Tibial artery (tissue), 4 donors: Measurements from ENCODE around the gene MOSPD3.

ENCODE experiments used
- DNase-seq, 2 donors: peaks; one replicate each; pipeline ENCODE4 v3.0.0-alpha.2; 2019
- H3K27ac ChIP-seq, 2 donors: fragments of 200-600 bp; sonication (generic) in 1 of 2; 1 replicate in 1 of 2; 2 replicates in 1 of 2; pipeline ENCODE4 v1.5.1; 2018 to 2019; ENCODE audit warnings: mild to moderate bottlenecking in 1 of 2
- H3K27me3 ChIP-seq, 2 donors: fragments of 200-600 bp; sonication (generic) in 1 of 2; one replicate each; pipeline versions ENCODE4 v1.5.1 to v1.6.0; 2016 to 2019
- H3K36me3 ChIP-seq, 3 donors: fragments of 200-600 bp; sonication (generic) in 2 of 3; one replicate each; pipeline ENCODE4 v1.5.1; 2016 to 2019; ENCODE audit warnings: mild to moderate bottlenecking in 2 of 3
- H3K4me1 ChIP-seq, 4 donors: fragments of 200-600 bp; sonication (generic) in 2 of 4; 1 replicate in 3 of 4; 2 replicates in 1 of 4; pipeline ENCODE4 v1.5.1; 2016 to 2019
- H3K4me3 ChIP-seq, 2 donors: fragments of 200-600 bp; sonication (generic) in 1 of 2; 1 replicate in 1 of 2; 2 replicates in 1 of 2; pipeline ENCODE4 v1.5.1; 2018 to 2019; ENCODE audit warnings: mild to moderate bottlenecking in 2 of 2
- H3K9me3 ChIP-seq, 3 donors: fragments of 200-600 bp; sonication (generic) in 1 of 3; one replicate each; pipeline ENCODE4 v1.5.1; 2016 to 2019
- CTCF ChIP-seq, 2 experiments: fragments of 200-600 bp in 1 of 2; fragments of 450-650 bp in 1 of 2; IDR thresholded peaks; one replicate each; pipeline ENCODE4 v1.5.1; 2017 to 2019; ENCODE audit warnings: antibody characterized with exemption in 2 of 2, mild to moderate bottlenecking in 1 of 2, moderate library complexity in 1 of 2
- intact Hi-C: fragments of 100-400 bp; cut with DNase I; formaldehyde crosslinking; loops from one replicate; pipeline ENCODE4 v1.15.0; 2023; ENCODE audit warnings: low total_unique reads

Gene MOSPD3

GRCh38 chr7:100609958-100610357 is 2.4 kb upstream of the MOSPD3 start:
- Histone ChIP-seq H3K36me3 (peaks cover 0 to 16% (median 1%) of the 10 kb centered on the region in 3 donors), H3K4me1 (peaks cover 0 to 20% (median 15%) of the 10 kb centered on the region in 4 donors), H3K27me3 (no peaks in the 10 kb centered on the region), H3K4me3 (no peak overlapping the region), H3K27ac (no peak overlapping the region), H3K9me3 (no peaks in the 10 kb centered on the region)
- no peak for DNase-seq
- TF ChIP-seq CTCF (IDR thresholded peaks at IDR 0.05), result no peak
- intact Hi-C loops, result no loop called here

DNA sequence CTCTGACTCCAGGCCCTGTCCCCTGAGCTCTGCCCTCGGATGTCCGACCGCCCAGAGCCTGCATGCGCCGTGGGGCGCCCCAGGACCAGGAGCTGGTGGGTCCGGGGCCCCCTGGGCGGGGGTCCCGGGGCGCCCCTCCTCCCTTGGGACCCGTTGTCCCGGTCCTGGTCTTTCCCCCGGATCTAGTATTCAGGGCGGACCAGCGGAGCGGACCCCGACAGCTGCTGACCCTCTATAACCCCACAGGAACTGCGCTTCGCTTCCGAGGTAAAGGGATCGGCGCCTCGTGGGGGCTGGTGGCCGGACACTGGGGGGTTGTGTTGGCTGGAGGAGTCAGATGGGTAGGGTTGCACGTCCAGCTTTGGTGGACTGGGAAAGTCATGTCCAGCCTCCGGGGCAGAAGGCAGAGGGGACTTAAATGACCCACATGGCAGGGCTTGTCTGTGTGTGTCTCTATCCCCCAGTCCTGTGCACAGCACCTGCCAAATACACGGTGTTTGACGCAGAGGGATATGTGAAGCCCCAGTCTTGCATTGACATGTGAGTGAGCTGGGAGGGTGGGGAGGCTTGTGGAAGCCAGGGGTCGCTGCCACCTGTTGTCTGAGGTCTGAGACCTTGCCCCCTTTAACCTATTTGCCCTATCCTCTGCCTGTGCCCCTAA is 520 bp downstream of the MOSPD3 start:
- intact Hi-C loops, result no loop called here
- DNase-seq, result peak; percentile 25 to 74
- H3K4me3 ChIP-seq, result peak overlapping the region; percentile 81 to 99
- H3K9me3 ChIP-seq, result no peaks in the 10 kb centered on the region
- H3K27me3 ChIP-seq, result no peaks in the 10 kb centered on the region
- TF ChIP-seq CTCF (IDR thresholded peaks at IDR 0.05), result no peak
- H3K27ac ChIP-seq, result peak overlapping the region; percentile 85 to 91
- H3K36me3 ChIP-seq, result peaks cover 0 to 24% (median 5%) of the 10 kb centered on the region in 3 donors
- H3K4me1 ChIP-seq, result peaks cover 0 to 17% (median 13%) of the 10 kb centered on the region in 4 donors

GRCh38 chr7:100613412-100614175 is 1.3 kb downstream of the MOSPD3 start:
- intact Hi-C loops, result no loop called here
- peak overlapping the region; percentile 85 to 91 for H3K27ac ChIP-seq
- peaks cover 0 to 21% (median 5%) of the 10 kb centered on the region in 3 donors for H3K36me3 ChIP-seq
- H3K4me1 ChIP-seq, result peaks cover 0 to 17% (median 13%) of the 10 kb centered on the region in 4 donors
- no peak for TF ChIP-seq CTCF (IDR thresholded peaks at IDR 0.05)
- H3K4me3 ChIP-seq, result peak overlapping the region; percentile 81 to 99
- H3K27me3 ChIP-seq, result no peaks in the 10 kb centered on the region
- no peaks in the 10 kb centered on the region for H3K9me3 ChIP-seq
- no peak for DNase-seq

- intact Hi-C loops, result no loop called here
- Histone ChIP-seq H3K4me1 (peaks cover 0 to 17% (median 13%) of the 10 kb centered on the region in 4 donors), H3K4me3 (no peak overlapping the region)
These were observed 2.0 kb downstream of the MOSPD3 start for GRCh38 chr7:100614308-100614861.

DNA sequence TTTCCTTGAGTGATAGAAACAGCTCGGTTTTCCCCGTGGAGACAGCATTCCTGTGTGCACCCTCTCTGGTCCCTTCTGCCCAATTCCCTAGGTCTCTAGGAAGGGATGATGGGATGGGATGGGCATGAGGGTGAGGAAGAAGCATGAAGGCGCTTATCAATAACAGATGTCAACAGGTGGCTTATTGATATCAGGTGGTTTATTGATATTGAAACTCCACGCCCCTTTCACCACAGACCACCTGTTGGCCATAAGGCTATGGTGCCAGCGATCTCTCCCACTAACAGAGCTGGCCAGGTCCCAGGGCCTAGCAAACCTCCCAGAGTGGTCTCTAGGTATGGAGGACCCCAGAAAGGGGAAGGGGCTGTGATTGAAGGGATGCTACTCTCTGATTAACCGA is 7.9 kb downstream of the MOSPD3 start:
- H3K36me3 ChIP-seq, result peaks cover 0 to 29% (median 1%) of the 10 kb centered on the region in 3 donors
- no peaks in the 10 kb centered on the region for H3K4me1 ChIP-seq
- intact Hi-C loops, result no loop called here
- no peak for TF ChIP-seq CTCF (IDR thresholded peaks at IDR 0.05)
- no peaks in the 10 kb centered on the region for H3K27me3 ChIP-seq
- no peak overlapping the region for H3K27ac ChIP-seq
- no peaks in the 10 kb centered on the region for H3K9me3 ChIP-seq
- DNase-seq, result no peak
- no peak overlapping the region for H3K4me3 ChIP-seq

More at GRCh38 chr7:100614308-100614861, 2.0 kb downstream of the MOSPD3 start:
- peaks cover 0 to 21% (median 5%) of the 10 kb centered on the region in 3 donors for H3K36me3 ChIP-seq
- H3K27me3 ChIP-seq, result no peaks in the 10 kb centered on the region
- no peak for DNase-seq
- no peak for TF ChIP-seq CTCF (IDR thresholded peaks at IDR 0.05)
- no peaks in the 10 kb centered on the region for H3K9me3 ChIP-seq
- no peak overlapping the region for H3K27ac ChIP-seq
